SK-N-SH (cell line): ENCODE measurements around the gene BMP7.

Experiments used
- MXI1 ChIP-seq: IDR thresholded peaks from 2 replicates; pipeline ENCODE4 v1.6.1; 2012; ENCODE audit warnings: mild to moderate bottlenecking, low read depth, low read length, improper control_type of control experiment
- POLR2AphosphoS5 ChIP-seq: IDR thresholded peaks from 2 replicates; pipeline ENCODE4 v1.6.1; 2012; ENCODE audit warnings: low read depth, low read length
- SMC3 ChIP-seq: IDR thresholded peaks from 2 replicates; pipeline ENCODE4 v1.6.1; 2012; ENCODE audit warnings: low read depth, low read length, improper control_type of control experiment
- TF ChIP-seq, protein P1 (sequence below): fragments of 200-600 bp; sonication (generic); IDR thresholded peaks from 2 replicates; pipeline ENCODE4 v1.6.1; 2017; ENCODE audit warnings: antibody characterized with exemption, mild to moderate bottlenecking, moderate library complexity

DNA sequence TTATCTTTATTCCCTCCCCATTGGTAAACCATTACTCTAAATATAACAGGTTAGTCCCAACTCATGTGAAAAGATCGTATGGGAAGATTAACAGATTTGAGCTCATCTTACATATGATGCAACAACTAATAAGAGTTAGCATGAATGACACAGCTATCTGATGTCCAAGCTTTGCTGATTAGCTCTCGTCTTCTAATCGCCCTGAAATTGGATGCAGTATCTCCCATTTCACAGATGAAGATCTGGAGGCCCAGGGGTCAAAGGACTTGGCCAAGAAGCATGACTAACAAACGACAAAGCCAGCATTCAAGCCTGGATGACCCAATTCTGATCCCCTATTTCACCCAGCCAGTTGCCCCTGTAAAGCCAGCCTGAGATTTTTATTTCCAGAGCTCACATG is 8.4 kb upstream of the BMP7 start:
- TF ChIP-seq POLR2AphosphoS5 (no peak), MXI1 (no peak), SMC3 (no peak)
- TF ChIP-seq, protein P1, sequence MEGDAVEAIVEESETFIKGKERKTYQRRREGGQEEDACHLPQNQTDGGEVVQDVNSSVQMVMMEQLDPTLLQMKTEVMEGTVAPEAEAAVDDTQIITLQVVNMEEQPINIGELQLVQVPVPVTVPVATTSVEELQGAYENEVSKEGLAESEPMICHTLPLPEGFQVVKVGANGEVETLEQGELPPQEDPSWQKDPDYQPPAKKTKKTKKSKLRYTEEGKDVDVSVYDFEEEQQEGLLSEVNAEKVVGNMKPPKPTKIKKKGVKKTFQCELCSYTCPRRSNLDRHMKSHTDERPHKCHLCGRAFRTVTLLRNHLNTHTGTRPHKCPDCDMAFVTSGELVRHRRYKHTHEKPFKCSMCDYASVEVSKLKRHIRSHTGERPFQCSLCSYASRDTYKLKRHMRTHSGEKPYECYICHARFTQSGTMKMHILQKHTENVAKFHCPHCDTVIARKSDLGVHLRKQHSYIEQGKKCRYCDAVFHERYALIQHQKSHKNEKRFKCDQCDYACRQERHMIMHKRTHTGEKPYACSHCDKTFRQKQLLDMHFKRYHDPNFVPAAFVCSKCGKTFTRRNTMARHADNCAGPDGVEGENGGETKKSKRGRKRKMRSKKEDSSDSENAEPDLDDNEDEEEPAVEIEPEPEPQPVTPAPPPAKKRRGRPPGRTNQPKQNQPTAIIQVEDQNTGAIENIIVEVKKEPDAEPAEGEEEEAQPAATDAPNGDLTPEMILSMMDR, result no peak
